Cerebellar nuclear complex (tissue), 1 donor: Measurements from ENCODE around the gene SPG7.

Experiments
- DNase-seq, 2 experiments: peaks; one replicate each; lab custom pipeline; 2025; lab: John Stamatoyannopoulos, UW

SPG7 gene

GRCh38 chr16:89517128-89517527, 8.9 kb downstream of the SPG7 start:
- no peak for DNase-seq

GRCh38 chr16:89519881-89520280, 11.7 kb downstream of the SPG7 start:
- no peak for DNase-seq

GRCh38 chr16:89522287-89522686, 14.1 kb downstream of the SPG7 start:
- DNase-seq = no peak

- DNase-seq = no peak
These were observed 15.6 kb downstream of the SPG7 start for GRCh38 chr16:89523680-89524344.

- DNase-seq = no peak
These were observed 17.1 kb downstream of the SPG7 start for GRCh38 chr16:89525146-89525913.

- no peak for DNase-seq
These were observed 20.9 kb downstream of the SPG7 start for GRCh38 chr16:89529097-89529496.

- DNase-seq = no peak
These were observed 22.5 kb downstream of the SPG7 start for GRCh38 chr16:89530401-89531381.

GRCh38 chr16:89531821-89532526, 23.8 kb downstream of the SPG7 start:
- DNase-seq = no peak

- no peak for DNase-seq
These were observed 26.1 kb downstream of the SPG7 start for GRCh38 chr16:89534252-89534756.

- no peak for DNase-seq
These were observed 28.2 kb downstream of the SPG7 start for GRCh38 chr16:89536371-89536770.

- no peak for DNase-seq
These were observed 28.8 kb downstream of the SPG7 start for GRCh38 chr16:89536886-89537548.

- DNase-seq = no peak
These were observed 29.3 kb downstream of the SPG7 start for GRCh38 chr16:89537549-89537925.

- no peak for DNase-seq
These were observed 30.1 kb downstream of the SPG7 start for GRCh38 chr16:89538286-89538685.

- no peak for DNase-seq
These were observed 32.4 kb downstream of the SPG7 start for GRCh38 chr16:89540557-89540956.

- DNase-seq = no peak
These were observed 33.6 kb downstream of the SPG7 start for GRCh38 chr16:89541792-89542191.

- no peak for DNase-seq
These were observed 35.9 kb downstream of the SPG7 start for GRCh38 chr16:89544113-89544512.

GRCh38 chr16:89544713-89545043, 36.5 kb downstream of the SPG7 start:
- DNase-seq = no peak

- DNase-seq = no peak
These were observed 37.0 kb downstream of the SPG7 start for GRCh38 chr16:89545044-89545830.

- DNase-seq = no peak
These were observed 37.8 kb downstream of the SPG7 start for GRCh38 chr16:89545831-89546574.

GRCh38 chr16:89546781-89547180, 38.6 kb downstream of the SPG7 start:
- DNase-seq = no peak
